Glomerular visceral epithelial cell (primary cell): ENCODE data around the gene ANKS1A.
A peak's percentile ranks its signal among the peaks of the same experiment; 100 is the strongest.
"Not testable (repeated sequence)": the region's sequence is repeated elsewhere in the genome, so short reads cannot be mapped to it uniquely, and the experiment has no call there.

Experiments
- DNase-seq: peaks from one replicate; pipeline ENCODE4 v3.0.0-alpha.2; 2016; ENCODE audit errors: extremely low spot score

ANKS1A gene

DNA sequence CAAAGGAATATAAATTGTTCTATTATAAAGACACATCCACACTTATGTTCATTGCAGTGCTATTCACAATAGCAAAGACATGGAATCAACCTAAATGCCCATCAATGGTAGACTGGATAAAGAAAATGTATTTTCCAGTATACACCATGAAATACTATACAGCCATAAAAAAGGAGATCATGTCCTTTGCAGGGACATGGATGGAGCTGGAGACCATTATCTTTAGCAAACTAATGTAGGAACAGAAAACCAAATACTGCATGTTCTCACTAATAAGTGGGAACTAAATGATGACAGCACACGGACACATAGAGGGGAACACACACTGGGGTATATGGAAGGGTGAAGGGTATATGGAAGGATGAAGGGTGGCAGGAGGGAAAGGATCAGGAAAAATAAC lies 5.0 kb upstream of the ANKS1A start:
- not testable (repeated sequence) for DNase-seq

DNA sequence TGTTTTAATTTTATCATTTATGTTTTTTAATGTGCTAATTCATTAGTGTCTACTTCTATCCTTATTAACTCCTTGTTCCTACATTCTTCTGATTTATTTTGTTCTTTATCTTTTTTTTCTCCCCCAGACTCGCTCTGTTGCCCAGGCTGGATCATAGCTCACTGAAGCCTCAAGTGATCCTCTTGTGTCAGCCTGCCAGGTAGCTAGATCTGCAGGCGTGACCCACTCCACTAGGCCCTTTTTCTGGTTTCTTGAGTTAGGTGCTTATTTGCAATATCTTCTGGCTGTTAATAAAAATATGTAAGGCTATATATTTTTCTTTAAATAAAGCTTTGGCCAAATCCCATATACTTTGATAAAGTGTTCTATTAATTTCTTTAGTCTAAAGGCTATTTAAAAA lies 4.1 kb upstream of the ANKS1A start:
- DNase-seq = no peak

DNA sequence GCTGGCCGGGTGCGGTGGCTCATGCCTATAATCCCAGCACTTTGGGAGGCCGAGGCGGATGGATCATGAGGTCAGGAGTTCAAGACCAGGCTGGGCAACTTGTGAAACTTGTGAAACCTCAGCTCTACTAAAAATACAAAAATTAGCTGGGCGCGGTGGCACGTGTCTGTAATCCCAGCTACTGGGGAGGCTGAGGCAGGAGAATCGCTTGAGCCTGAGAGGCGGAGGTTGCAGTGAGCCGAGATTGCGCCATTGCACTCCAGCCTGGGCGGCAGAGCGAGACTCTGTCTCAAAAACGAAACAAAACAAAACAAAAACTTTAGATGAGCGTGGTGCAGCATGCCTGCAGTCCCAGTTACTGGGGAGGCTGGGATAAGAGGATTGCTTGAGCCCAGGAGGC lies 3.2 kb upstream of the ANKS1A start:
- DNase-seq = not testable (repeated sequence)

DNA sequence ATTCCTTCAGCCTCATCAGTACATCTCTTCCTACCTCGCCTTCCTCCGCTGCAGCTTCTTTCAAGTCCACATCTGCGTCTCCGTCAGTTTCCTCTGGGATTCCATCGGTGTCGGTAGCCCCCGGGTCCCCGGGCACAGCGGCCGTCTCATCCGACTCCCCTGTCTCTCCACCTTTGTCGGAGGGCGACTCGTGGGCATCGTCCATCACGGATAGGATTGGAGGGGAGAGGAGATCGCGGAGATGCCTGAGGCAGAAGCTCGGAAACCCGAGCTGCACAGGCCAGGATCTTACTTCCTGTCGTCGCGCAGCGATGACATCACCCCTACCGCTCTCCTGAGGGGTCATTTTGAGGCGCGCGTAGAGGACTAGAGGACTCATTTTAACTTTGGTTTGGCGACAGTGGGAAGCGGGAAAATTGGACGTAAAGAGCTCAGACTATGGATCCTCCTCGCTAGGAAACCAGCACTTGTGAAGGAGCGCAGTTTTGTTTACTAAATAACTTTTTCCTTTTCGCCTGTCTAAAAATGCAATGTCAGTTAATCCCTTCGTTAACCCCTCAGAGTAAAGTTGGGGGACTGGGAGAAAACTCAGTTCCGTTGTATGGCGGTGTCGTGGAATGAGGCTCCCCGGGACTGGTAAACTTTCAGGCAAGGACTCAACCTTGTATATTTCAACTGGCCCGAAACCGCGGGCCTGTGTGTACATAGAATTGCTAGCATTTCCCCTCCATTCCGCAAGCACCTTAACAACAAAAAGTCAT lies 1.1 kb upstream of the ANKS1A start, which contains the start of gene TAF11:
TSS of gene TAF11 (minus strand) at position 290 of the 761 bp plus-strand sequence. CDS start at position 205, 85 bp downstream.
- peak; percentile 91 for DNase-seq

DNA sequence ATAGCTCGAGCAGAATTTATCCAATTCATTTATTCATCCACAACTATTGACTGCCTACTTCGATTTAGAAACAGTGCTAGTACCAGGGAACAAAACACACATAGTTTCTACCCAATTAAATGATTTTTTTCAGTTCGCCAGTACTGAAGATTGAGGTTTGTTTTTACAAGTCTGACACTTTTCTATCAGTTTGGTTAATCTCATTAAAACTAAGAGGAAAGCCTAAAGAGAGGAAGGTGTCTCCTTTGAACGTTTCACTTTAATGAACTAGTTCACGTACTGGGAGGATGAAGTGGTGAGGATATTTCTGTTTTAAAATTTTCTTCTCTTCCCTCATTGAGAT lies 570 bp upstream of the ANKS1A start:
- no peak for DNase-seq

DNA sequence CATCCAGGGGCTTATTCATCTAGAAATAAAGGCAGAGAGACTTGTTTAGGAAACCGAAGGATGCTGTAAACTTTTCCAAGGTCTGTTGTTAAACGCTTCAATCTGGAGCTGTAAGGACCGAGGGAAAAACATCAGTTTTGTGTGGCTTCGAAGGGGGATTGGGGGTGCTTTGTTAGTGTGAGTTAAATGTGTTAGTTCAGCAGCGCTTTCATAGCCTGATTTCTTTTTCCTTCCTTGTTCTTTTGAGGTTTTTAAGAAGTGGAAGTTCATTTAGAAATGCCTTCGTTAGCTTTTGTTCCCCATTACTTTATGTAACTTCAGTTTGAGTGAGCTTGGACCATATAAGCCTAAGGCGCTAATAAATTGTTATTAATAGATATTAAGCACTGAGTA lies 1.5 kb downstream of the ANKS1A start:
- DNase-seq = no peak

DNA sequence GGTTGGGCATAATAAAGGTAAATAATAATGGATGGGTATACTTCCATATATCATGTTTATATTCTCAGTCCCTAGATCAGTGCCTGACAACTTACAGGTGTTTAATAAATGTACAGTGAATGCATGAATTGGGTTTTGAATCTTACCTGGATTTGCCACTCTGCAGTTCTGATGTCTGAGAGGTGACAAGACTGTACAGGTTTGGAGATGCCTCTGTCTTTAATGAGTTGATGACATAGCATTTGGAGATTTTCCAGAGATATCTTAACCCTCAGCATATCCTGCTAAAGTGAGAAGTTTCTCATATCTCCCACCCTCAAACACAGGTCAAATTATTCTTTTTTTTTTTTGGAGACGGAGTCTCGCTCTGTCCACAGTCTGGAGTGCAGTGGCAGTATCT lies 2.2 kb downstream of the ANKS1A start:
- DNase-seq = no peak

DNA sequence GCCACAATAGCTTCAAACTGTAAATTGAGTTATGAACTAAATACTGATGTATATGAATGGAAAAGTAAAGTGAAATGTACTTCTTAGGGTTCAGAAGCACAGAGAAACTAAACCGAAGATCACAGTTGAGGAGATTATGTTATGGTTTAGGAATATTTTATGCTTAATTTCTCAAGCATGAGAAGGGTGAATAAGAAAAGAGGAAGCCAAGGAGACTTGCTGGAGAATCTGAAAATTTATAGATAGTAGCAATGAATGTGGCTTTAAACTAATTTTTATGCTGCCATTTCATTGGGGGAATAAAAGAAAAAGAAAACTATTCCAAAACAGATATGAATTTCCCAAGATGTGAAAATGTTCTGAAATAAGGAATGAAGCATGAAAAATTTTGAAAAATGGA lies 5.6 kb downstream of the ANKS1A start:
- no peak for DNase-seq

DNA sequence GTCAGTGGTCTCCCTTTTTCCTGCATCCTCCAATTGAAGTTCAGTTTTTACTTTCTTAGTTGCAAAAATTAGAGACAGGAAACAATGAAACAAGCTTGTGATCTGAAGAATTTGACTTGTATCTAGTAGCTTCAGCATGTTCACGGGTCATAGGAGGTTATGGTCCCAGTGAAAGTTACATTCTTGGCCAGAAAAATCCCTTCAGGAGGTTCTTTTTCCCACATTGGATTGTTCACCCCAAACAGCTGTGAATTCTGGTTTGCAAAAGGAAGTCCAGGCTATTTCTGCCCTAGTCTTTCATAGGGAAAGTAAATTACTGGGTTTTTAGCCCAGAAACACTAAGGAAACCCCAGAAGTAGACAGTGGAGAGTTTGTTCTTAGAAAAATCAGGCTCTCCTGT lies 8.1 kb downstream of the ANKS1A start:
- DNase-seq = no peak

DNA sequence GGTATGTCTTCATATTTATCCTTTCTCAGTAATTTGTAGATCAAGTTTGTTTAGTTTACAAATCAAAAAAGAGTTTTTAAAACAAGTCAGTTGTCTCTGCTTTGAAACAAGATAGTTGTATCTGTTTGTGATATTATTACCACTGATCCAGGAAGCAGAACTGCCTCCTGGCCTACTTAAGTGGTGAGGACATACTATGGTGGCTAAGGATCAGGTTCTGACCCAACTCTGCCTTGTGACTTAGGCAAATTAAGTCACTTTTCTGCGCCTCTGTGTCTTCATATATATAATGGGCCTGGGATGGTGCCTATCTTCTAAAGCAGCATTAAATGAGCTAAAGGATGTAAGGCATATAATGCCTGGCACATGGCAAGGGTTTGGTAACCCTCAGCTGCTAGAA lies 8.7 kb downstream of the ANKS1A start:
- no peak for DNase-seq

DNA sequence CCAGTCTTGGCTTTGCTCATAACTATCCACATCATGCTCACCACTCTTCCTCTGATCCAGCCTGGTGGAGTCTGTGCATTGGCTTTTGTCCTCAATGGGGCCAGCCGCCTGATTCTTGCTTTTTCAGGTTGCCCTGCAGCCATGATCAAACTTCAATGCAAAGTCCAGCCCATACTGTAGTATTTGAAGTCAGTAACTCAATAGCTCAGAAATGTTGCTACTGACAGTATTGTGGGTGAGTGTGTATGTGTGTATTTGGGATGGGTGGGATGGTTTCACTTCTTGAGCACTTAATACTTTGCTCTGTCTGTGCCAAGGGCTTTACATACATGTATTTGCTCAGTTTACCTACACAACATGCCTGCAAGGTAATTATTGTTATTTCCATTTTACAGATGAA lies 10.7 kb downstream of the ANKS1A start:
- not testable (repeated sequence) for DNase-seq

DNA sequence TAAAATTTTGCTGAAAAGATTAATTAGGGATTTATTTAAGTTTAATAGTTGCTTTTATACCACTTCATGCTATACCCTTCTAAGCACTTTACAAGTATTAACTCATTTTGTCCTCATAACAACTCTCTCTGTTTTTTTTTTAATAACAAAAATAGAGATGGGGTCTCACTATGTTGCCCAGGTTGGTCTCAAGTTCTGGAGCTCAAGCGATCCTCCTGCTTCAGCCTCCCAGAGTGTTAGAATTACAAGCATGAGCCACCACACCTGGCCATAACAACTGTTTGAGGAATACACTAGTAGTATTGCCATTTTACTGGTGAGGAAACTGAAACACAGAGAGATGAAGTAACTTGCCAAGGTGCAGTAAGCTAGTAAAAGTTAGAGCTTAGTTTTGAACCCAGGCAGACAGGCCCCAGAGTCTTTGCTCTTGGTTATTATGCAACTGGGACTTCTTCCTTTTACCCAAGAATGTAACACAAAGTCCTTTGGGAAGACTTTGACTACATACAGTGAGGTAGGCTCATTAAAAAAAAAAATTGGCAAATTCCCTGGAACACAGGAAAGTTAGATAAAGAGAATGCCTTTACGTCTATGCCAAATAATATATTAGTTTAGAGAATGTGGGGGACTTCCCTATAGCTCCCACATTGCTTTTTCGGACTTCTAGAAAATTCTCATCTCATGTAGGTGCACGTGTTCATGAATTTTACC lies 11.4 kb downstream of the ANKS1A start:
- DNase-seq = no peak

DNA sequence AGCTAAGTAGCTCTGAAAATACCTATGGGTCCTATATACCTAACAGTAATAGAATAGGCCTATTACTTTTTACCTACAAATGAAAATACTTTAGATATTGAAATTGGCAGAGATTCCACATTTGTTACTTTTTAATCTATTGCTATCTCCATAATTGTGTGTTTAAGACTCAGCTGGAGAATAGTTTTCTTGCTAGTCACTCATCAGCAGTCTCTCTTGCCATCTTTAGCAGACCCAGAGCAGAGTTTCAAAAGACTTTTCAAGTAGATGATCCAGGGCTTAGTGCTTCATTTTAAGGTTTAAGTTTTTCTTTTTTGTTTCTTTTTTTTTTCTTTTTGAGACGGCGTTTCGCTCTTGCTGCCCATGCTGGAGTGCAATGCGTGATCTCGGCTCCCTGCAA lies 12.9 kb downstream of the ANKS1A start:
- DNase-seq = no peak

DNA sequence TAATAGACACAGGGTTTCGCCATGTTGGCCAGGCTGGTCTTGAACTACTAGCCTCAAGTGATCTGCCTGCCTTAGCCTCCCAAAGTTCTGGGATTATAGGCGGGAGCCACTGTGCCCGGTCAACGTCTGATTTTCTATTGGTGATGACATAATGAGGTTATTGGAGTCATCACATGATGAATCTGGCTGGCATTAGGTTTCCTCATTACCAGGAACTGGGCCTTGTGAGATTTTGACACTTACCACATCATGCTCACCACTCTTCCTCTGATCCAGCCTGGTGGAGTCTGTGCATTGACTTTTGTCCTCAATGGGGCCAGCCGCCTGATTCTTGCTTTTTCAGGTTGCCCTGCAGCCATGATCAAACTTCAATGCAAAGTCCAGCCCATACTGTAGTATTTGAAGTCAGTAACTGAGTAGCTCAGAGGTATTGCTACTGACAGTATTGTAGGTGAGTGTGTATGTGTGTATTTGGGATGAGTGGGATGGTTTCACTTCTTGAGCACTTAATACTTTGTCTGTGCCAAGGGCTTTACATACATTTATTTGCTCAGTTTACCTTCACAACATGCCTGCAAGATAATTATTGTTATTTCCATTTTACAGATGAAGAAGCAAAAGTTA lies 16.0 kb downstream of the ANKS1A start:
- DNase-seq = no peak

DNA sequence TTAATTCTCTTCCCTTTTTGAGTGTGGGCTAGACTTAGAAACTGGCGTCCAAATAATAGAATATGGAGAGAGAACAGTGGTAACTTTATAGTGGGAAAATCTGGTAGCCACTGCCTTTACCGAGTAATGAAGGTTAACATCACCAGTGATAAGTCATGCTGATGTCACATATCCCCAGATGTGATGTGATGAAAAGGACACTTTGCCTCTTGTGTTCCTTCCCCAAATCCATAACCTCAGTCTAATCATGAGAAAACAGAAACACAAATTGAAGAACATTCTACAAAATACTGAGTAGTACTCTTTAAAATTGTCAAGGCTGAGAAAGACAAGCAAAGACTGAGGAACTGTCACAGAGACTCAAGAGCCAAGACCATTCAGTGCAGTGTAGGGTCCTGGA lies 17.8 kb downstream of the ANKS1A start:
- no peak for DNase-seq

DNA sequence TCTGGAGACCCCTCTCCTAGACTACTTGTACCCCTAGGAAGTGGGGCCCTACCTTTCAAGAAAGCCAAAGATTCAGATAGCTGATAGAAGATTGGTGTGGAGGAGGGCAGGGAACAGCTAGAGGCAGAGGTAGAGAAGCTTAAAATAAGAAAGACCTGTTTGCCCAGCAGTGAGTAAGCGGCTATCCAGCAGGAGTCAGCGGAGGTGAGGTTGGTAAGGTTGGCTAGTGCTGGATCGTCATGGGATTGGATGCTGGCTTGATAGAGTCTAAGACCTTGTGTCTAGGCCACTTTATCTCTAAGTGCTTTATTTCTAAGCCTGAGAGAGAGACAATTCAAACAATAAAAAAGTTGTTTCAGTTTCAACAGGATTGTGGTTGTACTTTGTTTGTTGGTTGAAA lies 19.1 kb downstream of the ANKS1A start:
- no peak for DNase-seq

DNA sequence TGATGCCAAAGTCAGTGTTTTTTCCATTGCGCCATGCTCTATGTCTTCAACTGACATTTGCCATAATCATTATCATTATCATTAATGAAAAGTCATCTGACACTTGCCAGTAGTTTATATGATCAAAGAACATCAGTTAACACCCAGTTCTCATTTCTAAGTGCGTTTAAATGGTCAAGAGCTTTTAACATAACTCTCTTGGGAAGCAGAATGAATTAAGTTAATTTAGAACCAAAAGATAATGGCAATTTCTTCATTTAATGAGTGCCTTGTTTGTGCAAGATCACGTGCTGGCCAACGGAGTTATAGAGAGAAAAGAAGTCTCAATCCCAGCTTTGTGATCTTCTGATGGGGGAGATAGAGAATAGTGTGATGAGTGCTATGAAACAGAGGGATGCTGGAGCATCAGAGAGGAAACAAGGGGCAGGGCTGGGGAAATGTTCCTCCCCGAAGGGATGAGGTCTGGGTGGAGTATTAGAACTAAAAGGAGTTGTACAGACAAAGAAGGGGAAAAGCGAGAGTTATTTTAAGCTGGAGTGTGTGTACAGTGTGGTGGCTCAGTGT lies 20.3 kb downstream of the ANKS1A start:
- DNase-seq = no peak

DNA sequence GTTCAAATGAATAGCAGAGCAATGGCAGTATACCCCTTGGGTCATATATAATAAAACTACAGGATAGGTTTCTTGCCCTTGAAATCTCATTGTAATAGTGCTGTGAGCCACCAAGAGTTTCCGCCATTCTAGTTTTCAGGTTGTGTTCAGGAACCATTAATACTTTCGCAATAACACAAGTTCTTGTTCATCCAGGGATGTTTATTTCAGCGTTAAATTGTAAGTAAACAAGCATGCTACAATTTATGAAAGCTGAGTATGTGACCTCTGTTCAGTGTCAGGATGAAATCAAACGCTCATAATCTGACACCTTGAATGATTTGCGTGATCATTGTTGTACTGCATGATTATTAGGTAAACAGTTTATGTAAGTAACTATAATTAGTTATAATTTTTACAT lies 22.8 kb downstream of the ANKS1A start:
- no peak for DNase-seq

DNA sequence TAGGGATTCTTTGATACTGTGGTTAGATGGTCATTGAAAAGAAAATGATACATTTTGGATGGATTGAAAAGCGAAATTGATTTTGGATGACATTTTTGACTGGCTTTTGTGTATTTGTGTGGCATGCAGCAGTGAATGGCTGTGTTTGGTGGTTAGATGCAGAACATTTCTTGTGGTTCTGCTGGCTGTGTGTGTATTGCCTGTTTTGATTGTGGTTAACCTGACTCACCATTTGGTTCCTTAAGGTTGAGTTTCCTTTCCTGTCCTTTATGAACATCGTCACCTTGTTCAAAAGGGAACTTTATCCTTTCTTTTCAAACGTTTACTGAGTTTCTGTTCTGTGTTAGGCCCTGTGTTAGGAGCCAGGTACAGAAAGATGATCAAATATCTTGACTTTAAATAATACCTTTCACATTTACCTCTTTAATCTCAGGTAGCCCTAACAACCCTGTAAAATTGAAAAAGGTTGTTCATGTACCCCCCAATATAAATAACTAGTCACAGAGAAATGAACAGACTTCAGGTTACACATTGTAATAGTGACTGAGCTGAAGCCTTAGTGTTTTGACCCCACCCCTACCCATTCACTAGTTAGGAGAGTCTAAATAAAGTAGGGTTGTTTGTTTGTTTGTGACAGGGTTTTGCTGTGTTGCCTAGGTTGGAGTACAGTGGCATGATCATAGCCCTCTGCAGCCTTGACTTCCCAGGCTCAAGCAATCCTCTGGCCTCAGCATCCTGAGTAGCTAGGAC lies 23.8 kb downstream of the ANKS1A start:
- DNase-seq = peak; percentile 70

DNA sequence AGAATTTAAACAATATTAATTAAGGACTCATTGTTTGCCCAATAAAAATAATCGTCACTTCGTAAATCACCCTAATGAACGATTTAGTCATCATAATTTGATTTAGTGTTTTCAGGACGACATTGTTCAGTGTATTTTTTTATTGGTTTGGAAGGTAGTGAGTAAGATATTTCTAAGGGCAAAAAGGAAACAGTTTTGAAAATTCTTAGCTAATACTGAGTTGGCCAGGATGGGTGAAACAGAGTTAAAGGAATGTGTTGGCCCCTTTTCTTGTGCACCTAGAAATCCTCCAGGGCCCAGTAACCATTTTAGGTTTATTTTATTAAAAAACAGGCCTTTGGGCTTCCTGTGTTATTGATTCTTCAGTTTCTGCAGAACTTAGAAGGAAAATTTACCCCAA lies 25.3 kb downstream of the ANKS1A start:
- no peak for DNase-seq

DNA sequence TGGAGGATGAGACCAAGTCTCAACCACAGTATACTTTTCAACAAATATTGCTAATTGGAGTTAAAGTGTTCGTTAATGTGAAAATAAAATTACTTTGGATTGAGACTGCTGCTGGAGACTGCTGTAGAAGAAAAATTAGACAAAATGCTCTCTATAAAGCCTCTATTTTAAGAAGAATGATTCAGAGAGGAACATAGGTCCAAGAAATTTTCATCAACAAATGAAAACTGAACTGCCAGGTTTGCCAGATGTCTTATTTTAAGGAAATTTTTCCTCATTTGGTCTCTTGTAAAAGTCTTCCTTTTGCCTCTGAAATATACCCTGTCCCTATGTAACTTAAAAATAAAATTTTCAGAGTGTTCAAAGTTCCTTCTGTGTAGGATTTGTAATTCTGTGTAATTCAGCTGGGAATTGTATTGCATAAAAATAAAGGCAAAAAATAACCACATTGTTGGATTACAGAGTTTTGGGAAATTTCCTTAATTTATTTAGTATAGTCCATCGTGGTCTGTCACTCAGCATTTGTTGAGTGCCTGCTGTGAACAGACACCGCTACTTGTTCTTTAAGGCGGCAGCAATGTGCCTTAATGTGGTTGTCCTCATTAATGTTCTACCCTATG lies 27.4 kb downstream of the ANKS1A start:
- DNase-seq = no peak
